Liver (tissue), 3 donors: Measurements from ENCODE around the gene CXCR6.

ENCODE experiments used
- FOXA2 ChIP-seq: IDR thresholded peaks from 2 replicates; pipeline ENCODE4 v1.6.1; 2016; ENCODE audit warnings: antibody characterized with exemption
- GABPA ChIP-seq, 2 donors: IDR thresholded peaks in 1 of 2; conservative IDR thresholded peaks in 1 of 2; 2 replicates each; pipeline ENCODE4 v1.6.1; 2016; ENCODE audit warnings: antibody characterized with exemption in 2 of 2, mild to moderate bottlenecking in 1 of 2, moderate library complexity in 1 of 2
- HNF4G ChIP-seq: IDR thresholded peaks from 2 replicates; pipeline ENCODE4 v1.6.1; 2016; ENCODE audit warnings: antibody characterized with exemption
- RAD21 ChIP-seq, 2 donors: IDR thresholded peaks; 2 replicates each; pipeline ENCODE4 v1.6.1; 2016; ENCODE audit warnings: antibody characterized with exemption in 2 of 2, mild to moderate bottlenecking in 2 of 2
- TAF1 ChIP-seq: conservative IDR thresholded peaks from 2 replicates; pipeline ENCODE4 v1.6.1; 2016; ENCODE audit warnings: antibody characterized with exemption, mild to moderate bottlenecking
- TF ChIP-seq, protein P1 (sequence below): fragments of 150-350 bp; IDR thresholded peaks from 2 replicates; pipeline ENCODE4 v1.5.1; 2017; ENCODE audit warnings: improper control_type of control experiment, low read depth, low read length; ENCODE audit not compliant: missing input control
- donor health status: healthy.
- donor health status: healthy.

DNA sequence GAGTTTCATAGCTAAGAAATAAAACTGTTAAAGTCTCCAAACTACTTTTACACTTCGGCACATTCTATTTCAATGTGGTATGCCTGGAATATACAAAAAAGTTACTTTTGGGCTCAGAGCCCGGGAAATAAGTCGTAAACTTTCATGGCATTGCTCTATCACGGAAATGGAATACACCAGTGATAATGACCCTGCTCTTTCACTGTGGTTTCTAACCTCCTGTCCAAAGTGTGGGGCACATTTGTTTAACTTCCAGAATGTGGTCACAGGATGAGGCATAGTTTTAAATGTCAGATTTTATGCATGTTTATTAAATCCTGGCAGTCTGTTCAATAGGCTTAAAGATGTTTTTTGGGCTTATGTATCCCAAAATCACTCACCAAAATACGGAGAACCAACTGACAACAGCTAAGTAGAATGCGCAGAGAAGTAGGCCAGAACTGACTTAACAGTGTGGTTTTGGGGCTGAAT lies 5.1 kb downstream of the CXCR6 start:
- TF ChIP-seq, protein P1, sequence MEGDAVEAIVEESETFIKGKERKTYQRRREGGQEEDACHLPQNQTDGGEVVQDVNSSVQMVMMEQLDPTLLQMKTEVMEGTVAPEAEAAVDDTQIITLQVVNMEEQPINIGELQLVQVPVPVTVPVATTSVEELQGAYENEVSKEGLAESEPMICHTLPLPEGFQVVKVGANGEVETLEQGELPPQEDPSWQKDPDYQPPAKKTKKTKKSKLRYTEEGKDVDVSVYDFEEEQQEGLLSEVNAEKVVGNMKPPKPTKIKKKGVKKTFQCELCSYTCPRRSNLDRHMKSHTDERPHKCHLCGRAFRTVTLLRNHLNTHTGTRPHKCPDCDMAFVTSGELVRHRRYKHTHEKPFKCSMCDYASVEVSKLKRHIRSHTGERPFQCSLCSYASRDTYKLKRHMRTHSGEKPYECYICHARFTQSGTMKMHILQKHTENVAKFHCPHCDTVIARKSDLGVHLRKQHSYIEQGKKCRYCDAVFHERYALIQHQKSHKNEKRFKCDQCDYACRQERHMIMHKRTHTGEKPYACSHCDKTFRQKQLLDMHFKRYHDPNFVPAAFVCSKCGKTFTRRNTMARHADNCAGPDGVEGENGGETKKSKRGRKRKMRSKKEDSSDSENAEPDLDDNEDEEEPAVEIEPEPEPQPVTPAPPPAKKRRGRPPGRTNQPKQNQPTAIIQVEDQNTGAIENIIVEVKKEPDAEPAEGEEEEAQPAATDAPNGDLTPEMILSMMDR, result no peak
- TF ChIP-seq FOXA2, result no peak
- no peak for TF ChIP-seq HNF4G
- TF ChIP-seq TAF1, result no peak
- TF ChIP-seq RAD21 (IDR thresholded peaks at IDR 0.05), result no peak
- no peak for TF ChIP-seq GABPA (IDR thresholded peaks at IDR 0.05 in 1 of 2, conservative IDR thresholded peaks at IDR 0.05 in 1 of 2)
